GM18526 (cell line): ENCODE results near the gene FLT4.

Experiments
- POLR2A ChIP-seq: IDR thresholded peaks from 3 replicates; pipeline ENCODE4 v1.6.1; 2011; ENCODE audit not compliant: insufficient read length; ENCODE audit errors: extremely low read depth

The FLT4 gene

DNA sequence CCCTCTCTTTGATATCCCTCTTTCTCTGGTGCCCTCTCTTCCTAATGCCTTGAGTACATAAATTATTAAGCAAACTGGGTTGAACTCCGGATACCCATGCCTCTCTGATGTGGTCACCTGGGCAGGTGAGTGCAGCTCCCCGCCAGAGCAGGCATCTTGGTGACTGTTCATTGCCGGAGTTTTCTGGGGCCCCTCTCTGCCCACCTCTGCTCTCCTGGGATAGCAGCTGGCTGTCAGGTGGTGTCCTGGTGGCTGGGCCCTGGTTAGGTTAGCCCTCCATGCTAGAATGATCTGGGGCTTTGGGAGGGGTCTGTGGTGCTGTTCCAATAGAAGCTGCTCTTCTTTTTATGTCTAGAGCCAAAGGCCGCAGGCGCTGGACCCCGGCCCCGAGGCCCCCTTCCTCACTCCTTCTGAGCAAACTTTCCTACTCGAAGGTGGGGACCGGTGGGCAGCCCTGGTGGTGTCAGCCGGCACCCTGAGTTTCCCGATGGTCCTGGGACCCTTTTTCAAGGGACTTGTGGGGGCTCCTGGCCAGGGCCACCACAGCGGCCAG lies 53.2 kb downstream of the FLT4 start:
- no peak for TF ChIP-seq POLR2A

DNA sequence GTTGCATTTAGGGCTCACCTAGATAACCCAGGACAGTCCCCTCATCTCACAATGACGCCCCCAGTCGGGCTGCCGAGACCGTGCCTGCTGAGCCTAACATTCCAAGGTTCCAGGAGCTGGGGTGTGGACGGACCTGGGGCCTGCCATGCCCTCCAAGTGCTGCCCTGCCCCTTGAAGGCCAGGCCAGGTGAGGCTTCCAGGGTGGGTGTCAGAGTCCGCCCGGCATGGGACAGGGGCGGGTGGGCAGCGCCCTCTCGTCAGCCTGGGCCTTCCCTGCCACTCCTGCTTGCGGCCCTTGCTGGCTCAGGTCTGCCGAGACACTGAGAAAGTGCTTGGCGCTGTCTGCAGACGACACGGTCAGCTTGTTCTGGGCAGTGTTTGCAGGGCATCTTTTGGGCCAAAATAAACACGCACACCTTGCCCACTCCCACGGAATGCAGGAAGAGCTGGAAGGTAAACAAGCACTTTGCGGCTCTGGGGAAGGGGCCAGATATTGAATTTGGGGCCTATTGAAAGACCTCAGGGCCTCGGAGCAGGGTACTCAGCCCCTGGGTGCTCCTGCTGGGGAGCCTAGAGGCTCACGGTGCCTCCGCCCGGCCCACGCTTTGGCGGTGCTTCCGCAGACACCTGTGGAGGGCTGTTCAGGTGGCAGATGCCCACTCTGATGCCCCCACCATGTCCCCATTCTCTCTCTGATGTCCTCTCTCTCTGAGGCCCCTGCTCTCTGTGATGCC lies 53.9 kb downstream of the FLT4 start:
- no peak for TF ChIP-seq POLR2A

DNA sequence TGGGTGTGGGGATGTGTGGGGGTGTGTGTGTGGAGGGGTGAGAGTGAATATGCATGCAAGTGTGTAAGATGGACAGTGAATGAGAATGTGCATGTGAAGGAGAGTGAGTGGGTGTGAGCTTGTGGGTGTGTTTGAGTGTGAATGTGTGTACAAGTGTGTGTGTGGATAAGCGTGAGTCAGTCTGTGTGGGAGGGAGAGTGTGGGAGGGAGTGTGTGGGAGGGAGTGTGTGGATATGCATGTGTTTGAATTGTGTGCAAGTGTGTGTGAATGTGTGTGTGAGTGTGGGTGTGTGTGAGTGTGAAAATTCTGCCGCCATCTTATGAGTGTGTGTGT lies 54.4 kb downstream of the FLT4 start:
- no peak for TF ChIP-seq POLR2A

DNA sequence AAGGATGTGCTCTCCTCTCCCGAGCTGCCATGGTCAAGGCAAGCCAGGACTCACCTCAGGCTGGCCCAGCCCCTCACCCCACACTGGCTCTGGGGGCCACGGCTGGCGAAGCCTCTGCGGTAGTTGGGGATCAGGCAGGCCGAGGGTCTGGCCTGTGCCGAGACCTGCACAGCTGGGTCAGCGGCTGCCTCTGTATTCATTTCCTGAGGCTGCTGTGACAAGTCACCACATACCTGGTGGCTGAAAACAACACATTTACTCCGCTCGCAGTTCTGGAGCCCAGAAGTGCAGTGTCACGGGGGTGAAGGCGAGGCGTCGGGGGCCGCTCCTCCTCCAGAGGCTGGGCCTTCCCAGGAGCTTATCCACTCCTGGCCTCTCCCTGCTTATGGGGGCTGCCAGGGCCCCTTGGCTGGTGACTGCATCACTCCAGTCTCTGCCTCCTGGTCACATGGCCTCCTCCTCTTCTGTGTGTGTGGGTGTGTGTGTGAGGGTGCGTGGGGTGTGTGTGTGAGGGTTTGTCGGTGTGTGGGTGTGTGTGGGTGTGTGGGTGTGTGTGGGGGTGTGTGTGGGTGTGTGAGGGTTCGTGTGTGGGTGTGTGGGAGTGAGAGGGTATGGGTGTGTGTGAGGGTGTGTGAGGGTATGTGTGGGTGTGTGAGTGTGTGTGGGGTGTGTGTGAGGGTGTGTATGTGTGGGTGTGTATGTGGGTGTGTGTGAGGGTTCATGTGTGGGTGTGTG lies 54.9 kb downstream of the FLT4 start:
- no peak for TF ChIP-seq POLR2A

DNA sequence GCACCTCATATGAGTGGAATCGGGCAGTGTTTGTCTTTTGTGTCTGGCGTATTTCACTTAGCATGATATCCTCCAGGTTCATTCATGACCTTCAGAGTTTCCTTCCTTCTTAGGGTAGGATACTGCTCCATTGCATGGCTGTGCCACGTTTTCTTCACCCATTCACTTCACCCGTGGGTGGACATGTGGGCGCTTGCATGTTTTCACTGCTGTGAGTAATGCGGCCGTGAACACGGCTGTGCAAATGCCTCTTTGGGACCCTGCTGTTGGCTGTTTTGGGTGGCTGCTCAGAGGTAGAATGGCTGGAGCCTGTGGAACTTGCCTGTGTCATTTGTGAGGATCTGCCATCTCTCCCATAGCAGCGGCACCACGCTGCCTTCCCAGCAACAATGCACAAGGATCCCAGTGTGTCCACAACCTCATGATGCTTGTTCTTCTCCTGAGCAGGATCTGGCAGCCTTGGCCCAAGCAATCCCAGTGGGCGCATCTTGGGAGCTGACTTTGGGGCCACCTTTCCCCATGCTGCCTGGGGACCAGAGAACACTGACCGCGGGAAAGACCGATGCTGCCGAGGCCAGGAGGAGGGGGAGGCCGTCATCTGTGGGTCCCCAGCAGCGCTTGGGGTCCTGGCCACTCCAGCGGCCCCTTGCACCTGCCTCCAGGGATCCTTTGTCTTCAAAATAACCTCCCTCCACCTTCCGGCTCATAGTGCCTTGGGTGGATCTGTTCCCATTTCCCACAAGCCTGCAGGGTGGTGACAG lies 55.8 kb downstream of the FLT4 start:
- no peak for TF ChIP-seq POLR2A

DNA sequence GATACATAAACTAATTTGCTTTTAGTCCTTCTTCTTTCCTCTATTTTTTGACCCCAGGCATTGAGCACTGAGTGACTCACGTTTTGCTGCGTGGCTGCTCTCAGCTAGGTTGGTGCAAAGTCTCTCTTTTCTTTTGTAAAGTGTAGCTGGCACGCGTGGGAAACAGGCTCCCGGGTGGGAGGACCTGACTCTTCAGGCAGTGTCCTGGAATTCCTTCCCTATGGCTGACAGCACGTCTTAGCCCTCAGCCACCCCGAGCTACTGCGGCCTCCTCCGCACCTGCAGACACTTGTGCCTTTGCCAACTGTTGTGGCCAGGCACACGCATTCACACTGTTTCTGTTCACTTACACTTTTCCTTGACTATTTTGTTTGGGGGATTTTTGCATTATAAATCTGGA lies 57.2 kb downstream of the FLT4 start:
- no peak for TF ChIP-seq POLR2A

DNA sequence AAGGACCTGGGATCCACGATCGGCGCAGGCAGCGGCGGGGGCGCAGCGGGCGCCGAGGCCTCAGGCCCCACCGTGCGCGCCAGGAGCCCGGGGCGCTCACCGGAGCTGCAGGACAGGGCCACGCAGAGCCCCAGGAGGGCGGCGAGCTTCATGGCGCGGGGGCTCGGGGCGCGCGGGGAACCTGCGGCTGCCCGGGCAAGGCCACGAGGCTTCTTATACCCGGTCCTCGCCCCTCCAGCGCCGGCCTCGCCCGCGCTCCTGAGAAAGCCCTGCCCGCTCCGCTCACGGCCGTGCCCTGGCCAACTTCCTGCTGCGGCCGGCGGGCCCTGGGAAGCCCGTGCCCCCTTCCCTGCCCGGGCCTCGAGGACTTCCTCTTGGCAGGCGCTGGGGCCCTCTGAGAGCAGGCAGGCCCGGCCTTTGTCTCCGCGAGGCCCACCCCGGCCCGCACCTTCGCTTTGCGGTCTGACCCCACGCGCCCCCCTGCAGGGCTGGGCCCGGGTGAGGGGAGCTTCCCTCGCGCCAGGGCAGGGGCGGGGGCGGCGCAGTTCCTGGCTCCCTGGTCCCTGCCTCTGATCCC lies 58.0 kb downstream of the FLT4 start, which contains the start of gene SCGB3A1:
TSS of gene SCGB3A1 (minus strand) at position 189 of the 577 bp plus-strand sequence. CDS start at position 152, 37 bp downstream.
- TF ChIP-seq POLR2A = no peak

DNA sequence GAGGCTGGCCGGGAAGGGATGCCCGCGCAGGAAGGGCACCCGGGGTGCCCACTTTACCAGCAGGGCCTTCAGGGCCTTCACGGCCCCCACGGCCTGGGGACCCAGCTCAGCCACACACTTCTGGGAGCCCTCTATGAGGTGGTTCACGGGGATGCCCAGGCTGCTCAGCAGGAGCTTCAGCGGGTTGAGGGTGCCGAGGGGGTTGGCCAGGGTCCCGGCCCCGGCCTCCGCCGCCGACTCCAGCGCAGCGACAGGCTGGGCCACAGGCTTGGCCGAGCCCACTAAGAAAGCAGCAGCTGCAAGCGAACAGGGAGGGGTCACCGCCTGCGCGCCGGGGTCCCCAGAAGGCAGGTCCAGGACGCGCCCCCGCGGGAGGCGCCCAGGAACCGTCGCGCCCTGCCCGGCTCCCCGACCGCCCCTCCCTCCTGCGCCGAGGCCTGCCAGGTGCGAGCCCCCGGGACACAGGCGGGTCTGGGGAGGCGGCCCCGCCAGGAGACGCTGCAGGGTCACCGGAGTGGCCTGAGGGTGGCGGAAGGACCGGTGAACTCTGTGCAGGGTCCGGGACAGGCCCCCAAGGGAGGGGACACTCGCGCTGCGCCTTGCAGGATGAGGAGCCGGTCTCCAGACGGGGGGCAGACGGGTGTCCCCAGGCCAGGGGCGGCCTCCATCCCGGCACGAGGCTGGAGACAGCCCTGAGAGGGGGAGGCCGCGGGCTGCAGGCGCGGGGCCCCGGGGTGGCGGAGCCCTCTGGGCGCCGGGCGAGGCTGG lies 58.7 kb downstream of the FLT4 start:
- no peak for TF ChIP-seq POLR2A

DNA sequence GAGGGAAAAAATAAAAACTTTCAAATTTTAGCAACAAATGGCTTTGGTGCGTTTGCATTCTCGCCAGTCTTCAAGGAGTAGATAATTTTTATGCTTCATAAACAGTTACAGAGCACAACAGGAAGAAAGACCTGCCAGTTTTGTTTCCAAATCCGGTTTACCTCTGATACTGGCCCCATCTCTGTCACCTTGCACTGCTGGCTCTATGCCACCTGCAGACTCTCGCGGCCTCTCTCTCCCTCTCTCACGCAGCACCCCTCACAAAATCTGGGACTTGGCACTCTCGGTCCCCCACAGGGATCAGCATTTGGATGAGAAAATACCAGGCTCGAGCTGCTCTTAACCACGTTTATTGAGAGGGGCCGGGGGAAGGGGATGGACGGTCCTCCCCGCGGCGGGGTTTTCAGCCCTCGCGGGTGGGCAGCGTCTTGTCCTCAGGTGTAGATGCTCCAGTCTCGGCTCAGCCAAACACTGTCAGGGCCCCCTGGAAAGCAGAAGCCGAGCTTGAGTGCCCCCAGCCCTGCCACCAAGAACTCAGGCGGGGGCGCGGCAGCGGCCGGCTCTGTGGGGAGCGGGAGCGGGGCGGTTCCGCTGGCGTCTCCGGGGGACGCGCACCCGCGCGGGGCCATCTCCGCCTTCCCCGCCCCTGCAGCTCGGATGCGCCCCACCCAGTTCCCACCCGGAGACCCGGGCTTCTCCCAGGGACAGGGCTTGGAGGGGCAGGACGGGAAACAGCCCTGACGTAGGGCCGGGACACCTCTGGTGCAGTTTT lies 59.4 kb downstream of the FLT4 start:
- no peak for TF ChIP-seq POLR2A

DNA sequence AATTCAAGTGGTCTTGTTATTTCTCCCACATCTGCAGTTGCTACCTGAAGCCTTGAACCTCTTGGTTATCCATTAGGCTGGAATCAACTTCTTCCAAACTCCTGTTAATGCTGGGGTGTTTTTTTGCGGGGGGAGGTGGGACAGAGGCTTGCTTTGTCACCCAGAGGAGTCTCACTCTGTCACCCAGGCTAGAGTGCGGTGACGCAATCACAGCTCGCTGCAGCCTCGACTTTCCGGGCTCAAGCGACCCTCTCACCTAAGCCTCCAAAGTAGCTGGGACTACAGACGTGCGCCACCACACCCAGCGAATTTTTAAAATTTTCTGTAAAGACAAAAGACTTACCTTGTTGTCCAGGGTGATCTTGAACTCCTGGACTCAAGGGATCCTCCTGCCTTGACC lies 62.5 kb downstream of the FLT4 start:
- no peak for TF ChIP-seq POLR2A

DNA sequence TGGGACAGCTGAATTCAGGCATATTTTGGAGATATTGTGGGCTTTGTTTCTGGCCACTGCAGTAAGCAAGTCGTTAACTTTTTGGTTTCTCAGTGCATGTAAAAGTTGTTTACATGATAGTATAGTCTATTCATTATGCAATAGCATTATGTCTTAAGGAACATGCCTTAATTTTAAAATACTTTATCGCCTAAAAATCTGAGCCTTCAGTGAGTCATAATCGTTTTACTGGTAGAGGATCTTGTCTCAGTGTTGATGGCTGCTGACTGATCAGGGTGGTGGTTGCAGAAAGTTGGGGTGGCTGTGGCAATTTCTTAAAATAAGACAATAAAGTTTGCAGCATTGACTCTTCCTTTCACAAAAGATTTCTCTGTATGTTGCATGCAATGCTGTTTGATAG lies 63.2 kb downstream of the FLT4 start:
- TF ChIP-seq POLR2A = no peak

DNA sequence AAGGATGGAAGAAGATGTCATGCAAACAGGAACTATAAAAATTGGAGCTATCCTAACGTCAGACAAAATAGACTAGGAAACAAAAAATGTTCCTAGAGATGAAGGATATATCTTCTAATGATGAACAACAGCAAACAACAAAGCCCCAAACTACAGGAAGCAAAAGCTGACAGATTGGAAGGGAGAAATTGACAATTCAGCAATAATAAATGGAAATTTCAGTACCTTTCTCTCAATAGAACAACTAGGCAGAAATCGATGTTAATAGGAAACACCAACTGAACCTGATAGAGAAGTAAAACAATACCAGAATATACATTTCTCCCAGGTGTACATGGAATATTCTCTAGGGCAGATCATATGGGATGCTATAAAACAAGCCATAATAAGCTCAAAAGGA lies 65.7 kb downstream of the FLT4 start:
- no peak for TF ChIP-seq POLR2A

DNA sequence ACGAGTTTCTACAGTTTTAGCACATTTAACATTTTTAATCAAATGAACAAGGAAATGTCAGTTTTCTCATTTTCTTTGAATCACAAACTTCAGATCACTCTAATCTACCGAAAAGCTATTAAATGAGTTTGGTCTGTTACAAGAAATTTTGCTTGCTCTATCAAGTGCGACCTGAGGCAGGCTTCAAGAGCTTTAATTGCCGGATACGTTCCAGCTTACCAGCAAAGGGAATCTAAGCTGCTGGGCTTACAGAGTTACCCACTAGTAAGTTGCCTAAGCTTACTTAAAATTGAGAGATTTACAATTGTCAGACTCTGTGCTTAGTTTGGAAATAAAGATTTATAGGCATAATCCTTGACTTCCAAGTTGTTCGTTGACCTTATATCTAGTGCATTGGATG lies 68.7 kb downstream of the FLT4 start:
- TF ChIP-seq POLR2A = no peak

DNA sequence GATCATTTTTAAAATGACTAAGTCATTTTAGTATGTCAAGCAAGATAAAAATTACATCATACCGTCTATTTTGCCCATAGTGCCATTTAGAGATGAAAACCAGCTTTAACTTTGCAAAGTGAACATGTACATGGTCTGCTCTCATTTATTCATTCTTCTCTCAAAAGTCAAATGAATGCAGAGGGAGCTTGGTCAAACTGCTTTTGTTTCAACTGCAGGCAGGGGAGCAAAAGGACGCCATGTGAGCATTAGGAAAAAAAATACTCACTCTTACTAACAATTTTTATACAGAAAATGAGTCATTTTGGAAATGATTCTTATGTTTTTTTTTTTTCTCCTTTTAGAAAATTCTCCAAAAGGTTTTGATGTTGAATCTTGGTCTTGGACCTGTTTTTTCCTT lies 73.8 kb downstream of the FLT4 start:
- TF ChIP-seq POLR2A = no peak
